Progenitor cell of endocrine pancreas (in vitro differentiated cells): Measurements from ENCODE around the gene IL26. TPM values are rescaled to one million over a fixed set of nuclear protein-coding genes. Genes with fewer than 3 reads are reported as not detected.

ENCODE experiments used
- DNase-seq: peaks from one replicate; pipeline ENCODE4 v3.0.0; 2021; ENCODE audit warnings: low spot score; ENCODE audit not compliant: unreplicated experiment
- H3K27ac Mint-ChIP-seq: 2 replicates; pipeline ENCODE4 v1.8.0; 2021; ENCODE audit warnings: mild to moderate bottlenecking, moderate library complexity, mixed read lengths
- H3K27me3 Mint-ChIP-seq: 2 replicates; pipeline ENCODE4 v1.8.0; 2021; ENCODE audit warnings: mixed read lengths
- H3K36me3 Mint-ChIP-seq: 2 replicates; pipeline ENCODE4 v1.8.0; 2022; ENCODE audit warnings: mixed read lengths; ENCODE audit not compliant: insufficient read depth
- H3K4me1 Mint-ChIP-seq: 2 replicates; pipeline ENCODE4 v1.8.0; 2021; ENCODE audit warnings: low read depth, mixed read lengths
- H3K4me3 Mint-ChIP-seq: 2 replicates; pipeline ENCODE4 v1.8.0; 2021; ENCODE audit warnings: low read depth, mild to moderate bottlenecking, moderate library complexity, mixed read lengths
- H3K9me3 Mint-ChIP-seq: 2 replicates; pipeline ENCODE4 v1.8.0; 2021; ENCODE audit warnings: low read depth, mixed read lengths
- total RNA-seq: library from RNA; stranded (reverse); gene quantifications from 2 replicates; pipeline ENCODE4 v1.2.1, GENCODE V29; 2021
- TF ChIP-seq, protein P1 (sequence below): fragments of 200-600 bp; sonication (generic); IDR thresholded peaks from one replicate; pipeline ENCODE4 v1.5.0; 2021; ENCODE audit warnings: antibody characterized with exemption, mild to moderate bottlenecking; ENCODE audit not compliant: unreplicated experiment

IL26 gene
- total RNA-seq, 1 donor from 2014 or later, result not detected

DNA sequence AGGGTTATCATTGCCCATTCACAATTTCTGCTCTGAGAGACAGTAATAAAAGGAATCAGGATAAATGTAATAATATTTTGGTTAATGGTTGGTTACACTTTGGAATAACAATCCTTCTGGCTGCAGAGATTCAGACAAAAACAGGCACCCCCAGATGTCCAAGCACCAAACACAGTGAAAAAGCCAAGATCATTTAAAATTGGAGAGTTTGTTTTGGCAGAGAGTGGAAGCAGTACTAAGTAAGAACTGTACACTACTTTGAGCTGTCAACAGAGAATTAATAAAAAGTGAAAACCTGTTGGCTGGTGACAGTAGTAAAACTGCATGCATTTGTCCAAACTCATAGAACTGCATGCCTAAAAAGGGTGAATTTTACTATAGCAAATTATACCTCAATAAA lies 43.4 kb upstream of the IL26 start:
- Mint-ChIP-seq H3K4me3 (no peak overlapping the region), H3K27ac (no peak overlapping the region), H3K9me3 (no peaks in the 10 kb centered on the region), H3K36me3 (no peaks in the 10 kb centered on the region), H3K27me3 (peaks cover 3% of the 10 kb centered on the region), H3K4me1 (no peaks in the 10 kb centered on the region)
- DNase-seq, result no peak
- TF ChIP-seq, protein P1, sequence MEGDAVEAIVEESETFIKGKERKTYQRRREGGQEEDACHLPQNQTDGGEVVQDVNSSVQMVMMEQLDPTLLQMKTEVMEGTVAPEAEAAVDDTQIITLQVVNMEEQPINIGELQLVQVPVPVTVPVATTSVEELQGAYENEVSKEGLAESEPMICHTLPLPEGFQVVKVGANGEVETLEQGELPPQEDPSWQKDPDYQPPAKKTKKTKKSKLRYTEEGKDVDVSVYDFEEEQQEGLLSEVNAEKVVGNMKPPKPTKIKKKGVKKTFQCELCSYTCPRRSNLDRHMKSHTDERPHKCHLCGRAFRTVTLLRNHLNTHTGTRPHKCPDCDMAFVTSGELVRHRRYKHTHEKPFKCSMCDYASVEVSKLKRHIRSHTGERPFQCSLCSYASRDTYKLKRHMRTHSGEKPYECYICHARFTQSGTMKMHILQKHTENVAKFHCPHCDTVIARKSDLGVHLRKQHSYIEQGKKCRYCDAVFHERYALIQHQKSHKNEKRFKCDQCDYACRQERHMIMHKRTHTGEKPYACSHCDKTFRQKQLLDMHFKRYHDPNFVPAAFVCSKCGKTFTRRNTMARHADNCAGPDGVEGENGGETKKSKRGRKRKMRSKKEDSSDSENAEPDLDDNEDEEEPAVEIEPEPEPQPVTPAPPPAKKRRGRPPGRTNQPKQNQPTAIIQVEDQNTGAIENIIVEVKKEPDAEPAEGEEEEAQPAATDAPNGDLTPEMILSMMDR, result no peak

DNA sequence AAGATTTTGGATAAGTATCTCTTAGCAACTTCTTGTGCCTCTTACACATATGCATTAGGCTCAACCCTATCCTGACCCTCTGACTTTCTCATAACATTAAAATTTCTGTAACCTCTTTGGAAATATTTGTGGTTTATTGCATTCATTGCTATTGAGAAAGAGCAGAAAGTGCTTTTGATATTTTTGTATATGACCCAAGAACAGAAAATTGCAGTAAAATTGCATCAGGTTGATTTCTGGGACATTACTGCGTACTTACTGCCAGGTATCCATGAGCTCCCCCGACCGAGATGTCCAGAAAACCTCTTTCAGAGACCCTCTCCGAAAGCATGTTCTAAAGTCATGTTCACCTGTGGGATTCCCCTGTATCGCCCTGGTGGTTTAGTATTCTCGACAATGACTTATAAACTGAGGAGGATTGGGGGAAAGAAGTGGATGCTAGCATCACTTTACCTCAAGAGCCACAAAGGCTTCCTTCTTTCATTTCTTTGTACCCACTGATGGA lies 42.3 kb upstream of the IL26 start:
- Mint-ChIP-seq H3K9me3 (no peaks in the 10 kb centered on the region), H3K27me3 (peaks cover 3% of the 10 kb centered on the region), H3K36me3 (no peaks in the 10 kb centered on the region), H3K4me1 (no peaks in the 10 kb centered on the region), H3K27ac (no peak overlapping the region), H3K4me3 (no peak overlapping the region)
- DNase-seq, result no peak
- TF ChIP-seq, protein P1, result no peak

DNA sequence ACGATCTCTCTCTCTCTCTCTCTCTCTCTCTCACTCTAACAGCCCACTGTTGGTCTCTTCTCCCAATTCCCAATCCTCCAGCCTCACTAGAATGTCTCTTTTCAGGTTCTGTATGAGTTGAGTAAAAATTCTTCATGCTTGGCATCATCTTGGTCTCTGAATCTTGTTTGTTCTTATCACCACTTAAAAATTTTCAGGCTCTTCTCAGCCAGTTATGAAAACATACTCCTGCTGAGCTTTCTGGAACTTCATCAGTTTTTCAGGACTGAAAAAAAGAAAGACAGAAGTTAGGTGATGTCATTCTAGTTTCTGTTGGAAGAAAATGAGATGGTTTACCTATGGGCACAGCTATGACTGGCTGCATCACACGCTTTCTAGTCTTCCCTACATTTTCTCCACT lies 39.2 kb upstream of the IL26 start:
- no peak overlapping the region for H3K4me3 Mint-ChIP-seq
- H3K9me3 Mint-ChIP-seq, result no peaks in the 10 kb centered on the region

DNA sequence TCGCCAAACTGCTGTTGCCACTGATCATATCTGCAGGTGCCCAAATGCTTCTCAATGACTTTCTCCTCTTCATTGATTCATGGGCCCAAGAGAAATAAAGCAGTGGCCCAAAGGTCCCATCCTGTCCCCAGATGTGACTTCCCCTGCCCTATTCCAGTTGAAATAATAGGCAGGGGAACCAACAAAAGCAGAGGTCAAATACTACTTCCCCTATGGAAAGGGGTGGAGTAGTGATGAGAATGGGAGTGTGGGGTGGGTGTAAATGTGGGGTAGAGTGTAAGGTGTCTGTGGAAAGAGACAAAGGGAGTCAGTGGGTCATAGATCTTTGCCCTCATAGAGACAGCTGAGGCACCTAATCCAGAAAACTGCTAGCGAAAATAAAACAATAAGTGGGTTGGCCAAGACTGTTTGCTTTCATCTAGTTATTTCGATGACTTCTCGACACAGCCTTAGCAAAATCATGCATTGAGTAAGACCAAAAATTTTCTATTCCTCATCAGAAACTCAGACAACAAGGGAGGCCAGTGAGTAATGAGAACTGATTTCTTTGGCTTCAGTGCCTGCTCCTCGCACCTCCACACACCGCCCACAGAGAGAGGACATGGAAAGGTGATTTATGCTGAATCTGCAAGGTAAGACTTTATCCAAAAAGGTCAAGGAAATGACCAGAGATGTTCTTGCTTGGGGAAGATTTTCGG lies 38.7 kb upstream of the IL26 start:
- peaks cover 6% of the 10 kb centered on the region for H3K27me3 Mint-ChIP-seq

More for the DNA sequence above, 39.2 kb upstream of the IL26 start:
- DNase-seq, result no peak
- Mint-ChIP-seq H3K27ac (no peak overlapping the region), H3K27me3 (peaks cover 6% of the 10 kb centered on the region), H3K4me1 (no peaks in the 10 kb centered on the region), H3K36me3 (no peaks in the 10 kb centered on the region)
- TF ChIP-seq, protein P1, result no peak

DNA sequence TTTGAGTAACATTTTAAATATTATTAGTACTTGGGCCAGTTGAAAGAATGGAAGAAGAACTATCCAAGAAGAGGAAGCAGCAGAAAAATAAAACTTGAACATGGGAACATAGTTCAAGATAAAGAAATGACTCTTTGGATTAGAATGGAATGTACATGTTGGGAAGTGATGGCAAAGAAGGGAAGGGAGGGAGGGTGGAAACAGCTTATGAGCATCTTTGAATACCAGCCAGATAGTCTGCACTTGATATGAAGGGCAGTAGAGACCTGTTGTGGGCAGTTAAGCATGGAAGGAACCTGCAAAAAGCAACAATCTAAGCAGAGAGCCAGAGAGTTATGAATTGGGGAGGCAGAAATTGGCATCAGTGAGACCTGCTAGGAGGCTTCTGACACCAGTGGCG lies 37.8 kb upstream of the IL26 start:
- peaks cover 3% of the 10 kb centered on the region for H3K27me3 Mint-ChIP-seq
- H3K27ac Mint-ChIP-seq, result no peak overlapping the region
- no peak for DNase-seq
- no peaks in the 10 kb centered on the region for H3K36me3 Mint-ChIP-seq
- H3K4me3 Mint-ChIP-seq, result no peak overlapping the region
- no peaks in the 10 kb centered on the region for H3K4me1 Mint-ChIP-seq
- TF ChIP-seq, protein P1, result no peak
- H3K9me3 Mint-ChIP-seq, result no peaks in the 10 kb centered on the region

More for the DNA sequence above, 38.7 kb upstream of the IL26 start:
- H3K4me3 Mint-ChIP-seq, result no peak overlapping the region
- no peaks in the 10 kb centered on the region for H3K4me1 Mint-ChIP-seq
- TF ChIP-seq, protein P1, result no peak
- H3K9me3 Mint-ChIP-seq, result no peaks in the 10 kb centered on the region
- no peak for DNase-seq
- no peaks in the 10 kb centered on the region for H3K36me3 Mint-ChIP-seq
- H3K27ac Mint-ChIP-seq, result no peak overlapping the region
